ENCODE results near the gene RPS6KA2.

RPS6KA2 gene

DNA sequence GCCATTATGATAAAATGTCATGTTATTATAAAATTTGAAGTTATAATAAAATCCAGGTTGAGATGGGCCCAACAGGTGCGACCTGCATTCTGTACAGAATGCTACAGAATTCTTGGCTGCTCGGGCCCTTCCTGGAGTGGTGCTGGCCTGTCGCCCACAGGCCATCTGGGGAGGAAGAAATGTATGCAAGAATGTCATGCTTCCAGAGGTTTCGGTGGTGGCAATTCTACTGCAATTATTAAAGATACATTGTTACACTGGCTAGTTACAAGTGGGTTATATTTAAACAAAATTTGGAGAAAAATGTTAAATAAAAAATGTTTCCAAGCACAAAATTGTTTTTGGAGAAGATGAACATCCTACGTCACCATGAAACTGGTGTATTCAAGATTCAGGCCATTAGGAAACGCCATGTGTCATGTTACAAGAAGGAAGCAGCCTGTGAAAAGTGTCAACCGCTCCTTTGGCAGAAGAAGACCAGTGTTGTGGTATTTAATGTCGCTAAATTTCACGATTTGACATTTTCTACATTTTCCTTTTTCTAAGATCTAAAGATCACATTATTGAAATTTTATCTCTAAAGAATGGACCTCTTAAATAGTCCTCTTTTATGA is 47.7 kb downstream of the RPS6KA2 start:
- no peak overlapping the region for H3K27ac ChIP-seq (ENCODE audit: low read depth, low read length)
- H3K36me3 ChIP-seq (ENCODE audit: control insufficient read depth, insufficient read depth, low read length): no peaks in the 10 kb centered on the region
- H3K4me3 ChIP-seq (ENCODE audit: low read length): no peak overlapping the region
- peaks cover 3% of the 10 kb centered on the region for H3K4me1 ChIP-seq (ENCODE audit: control insufficient read depth, insufficient read depth, low read length)
- H3K27me3 ChIP-seq (ENCODE audit: control insufficient read depth, insufficient read depth, low read length): no peaks in the 10 kb centered on the region
- no peak overlapping the region for H3K9ac ChIP-seq (ENCODE audit: low read length)

DNA sequence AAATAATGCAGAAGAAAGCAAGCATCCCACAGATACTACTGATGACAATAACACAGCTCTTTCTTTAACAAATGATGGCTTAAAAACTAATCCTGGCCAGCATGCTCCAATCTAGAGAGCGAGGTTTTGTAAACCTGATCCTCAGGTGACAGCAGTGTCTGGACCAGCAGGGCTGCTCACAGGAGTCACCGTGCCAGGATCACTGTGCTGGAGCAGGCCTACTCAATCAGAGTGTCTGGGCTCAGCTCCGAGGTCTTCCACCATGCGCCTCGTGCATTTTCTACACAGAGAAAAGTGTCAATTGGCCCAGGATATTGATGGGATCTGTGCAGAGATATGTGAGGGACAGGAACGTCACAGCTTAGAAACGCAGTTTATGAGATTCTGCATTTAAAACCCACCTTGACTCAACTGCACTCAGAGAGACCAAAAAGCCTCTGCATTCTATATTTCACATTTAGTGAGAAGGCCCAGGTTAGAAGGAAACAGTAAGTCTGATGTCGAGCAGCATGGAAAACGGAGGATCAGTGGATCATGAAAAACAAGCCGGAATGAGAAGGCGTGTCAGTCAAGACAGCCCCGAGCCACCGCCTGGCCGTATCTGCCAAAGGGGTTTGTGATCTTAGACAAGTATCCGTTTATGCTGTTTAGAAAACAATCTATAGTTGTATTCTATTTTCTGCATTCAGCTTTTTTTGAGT is 48.4 kb downstream of the RPS6KA2 start:
- H3K27me3 ChIP-seq (ENCODE audit: control insufficient read depth, insufficient read depth, low read length): no peaks in the 10 kb centered on the region
- H3K27ac ChIP-seq (ENCODE audit: low read depth, low read length): no peak overlapping the region
- no peaks in the 10 kb centered on the region for H3K4me1 ChIP-seq (ENCODE audit: control insufficient read depth, insufficient read depth, low read length)
- H3K4me3 ChIP-seq (ENCODE audit: low read length): no peak overlapping the region
- no peak overlapping the region for H3K9ac ChIP-seq (ENCODE audit: low read length)
- no peaks in the 10 kb centered on the region for H3K36me3 ChIP-seq (ENCODE audit: control insufficient read depth, insufficient read depth, low read length)

DNA sequence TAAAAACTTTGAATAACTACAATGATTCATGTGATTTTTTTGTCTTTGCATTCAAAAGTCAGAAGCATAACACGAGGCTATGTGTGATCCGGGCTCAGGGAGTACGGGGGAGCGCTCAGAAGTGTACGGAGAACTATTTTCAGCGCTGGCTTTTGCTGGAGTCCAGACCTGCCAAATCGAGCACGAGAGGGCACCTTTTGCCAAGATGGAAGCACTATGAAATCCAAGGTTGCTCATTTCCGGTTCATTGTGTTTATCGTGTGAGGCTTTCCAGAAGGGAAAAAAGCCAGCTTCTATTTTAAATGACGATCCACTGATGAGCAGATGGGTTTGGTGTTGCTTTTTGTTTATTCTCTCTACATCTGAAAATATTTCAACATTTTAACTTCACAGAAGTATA is 51.8 kb downstream of the RPS6KA2 start:
- Histone ChIP-seq H3K36me3 (ENCODE audit: control insufficient read depth, insufficient read depth, low read length) (no peaks in the 10 kb centered on the region), H3K4me3 (ENCODE audit: low read length) (no peak overlapping the region), H3K9ac (ENCODE audit: low read length) (no peak overlapping the region), H3K4me1 (ENCODE audit: control insufficient read depth, insufficient read depth, low read length) (no peaks in the 10 kb centered on the region), H3K27me3 (ENCODE audit: control insufficient read depth, insufficient read depth, low read length) (no peaks in the 10 kb centered on the region), H3K27ac (ENCODE audit: low read depth, low read length) (peak overlapping the region; percentile 6)

DNA sequence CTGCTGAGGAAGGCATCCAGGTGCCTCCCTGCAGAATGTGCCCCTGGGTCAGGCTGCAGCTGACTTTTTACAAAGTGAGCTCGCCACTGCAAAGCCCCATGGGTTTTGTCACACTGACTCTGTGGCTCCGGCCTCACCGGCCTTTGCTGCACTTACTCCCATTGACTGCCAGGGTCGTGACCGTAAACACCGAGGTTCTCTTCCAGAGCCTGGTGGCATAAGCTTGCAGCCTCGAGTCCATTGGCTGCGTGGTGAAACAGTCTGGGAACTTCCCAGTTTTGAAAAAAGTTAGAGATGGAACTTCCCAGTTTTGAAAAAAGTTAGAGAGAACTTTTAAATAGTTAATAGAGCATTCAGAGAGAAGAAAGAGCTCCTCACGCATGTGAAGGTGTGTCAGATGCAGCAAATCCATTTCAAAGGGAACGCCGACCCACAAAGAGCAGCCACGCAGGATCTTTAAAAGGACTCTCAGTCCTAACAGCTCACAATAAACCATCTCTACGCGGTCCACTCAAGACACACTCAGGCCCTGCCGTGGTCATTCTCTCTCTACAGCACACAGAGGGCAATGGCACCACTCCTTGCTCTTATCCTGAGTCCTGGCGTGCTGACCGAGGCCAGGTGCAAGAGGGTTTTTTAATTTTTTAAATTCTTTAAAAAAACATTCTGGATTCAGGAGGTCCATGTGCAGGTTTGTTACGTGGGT is 53.4 kb downstream of the RPS6KA2 start:
- H3K9ac ChIP-seq (ENCODE audit: low read length): no peak overlapping the region
- no peak overlapping the region for H3K27ac ChIP-seq (ENCODE audit: low read depth, low read length)
- no peak overlapping the region for H3K4me3 ChIP-seq (ENCODE audit: low read length)
- H3K36me3 ChIP-seq (ENCODE audit: control insufficient read depth, insufficient read depth, low read length): no peaks in the 10 kb centered on the region
- H3K4me1 ChIP-seq (ENCODE audit: control insufficient read depth, insufficient read depth, low read length): no peaks in the 10 kb centered on the region
- no peaks in the 10 kb centered on the region for H3K27me3 ChIP-seq (ENCODE audit: control insufficient read depth, insufficient read depth, low read length)

DNA sequence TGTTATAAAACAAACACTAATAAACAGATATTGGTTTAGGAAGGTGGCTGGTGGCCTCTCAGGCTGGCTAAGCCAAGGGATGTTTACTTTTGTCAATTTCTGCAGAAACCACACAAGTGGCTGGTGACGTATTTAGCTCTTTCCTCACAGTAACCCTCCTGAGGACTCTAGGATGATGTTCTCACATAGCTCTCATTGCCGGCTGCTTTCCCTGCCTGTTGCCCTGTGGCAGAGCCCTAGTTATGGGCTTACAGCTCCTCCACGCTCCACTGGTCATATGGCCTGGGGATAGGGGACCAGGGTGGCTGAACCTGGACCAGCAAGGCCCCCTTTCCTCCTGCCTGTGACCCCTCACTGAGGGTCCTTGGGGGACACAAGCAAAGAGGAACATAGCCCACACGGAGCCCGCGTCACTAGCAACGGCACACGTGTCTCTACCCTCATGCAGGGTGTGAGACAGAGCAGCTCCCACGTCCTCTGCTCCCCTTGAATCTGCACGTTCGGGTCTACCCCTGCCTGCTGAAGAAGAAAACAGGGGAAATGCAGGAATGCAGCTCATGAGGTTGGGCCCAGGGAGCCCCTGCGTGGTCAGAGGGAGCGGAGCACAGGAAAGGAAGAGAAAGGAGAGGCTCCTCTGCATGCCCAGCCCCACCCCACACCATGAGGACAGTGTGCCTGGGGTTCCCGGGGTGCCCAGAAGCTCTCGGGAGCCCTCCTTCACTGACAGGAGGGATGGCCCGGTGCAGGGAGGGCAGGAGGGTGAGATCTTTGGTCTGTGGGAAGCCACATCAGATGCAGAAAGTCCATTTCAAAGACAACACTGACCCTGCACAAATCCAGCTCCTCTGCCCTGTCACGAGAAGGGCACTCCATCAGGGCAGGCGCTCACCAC is 54.4 kb downstream of the RPS6KA2 start:
- no peaks in the 10 kb centered on the region for H3K4me1 ChIP-seq (ENCODE audit: control insufficient read depth, insufficient read depth, low read length)
- no peak overlapping the region for H3K9ac ChIP-seq (ENCODE audit: low read length)
- no peaks in the 10 kb centered on the region for H3K27me3 ChIP-seq (ENCODE audit: control insufficient read depth, insufficient read depth, low read length)
- no peak overlapping the region for H3K4me3 ChIP-seq (ENCODE audit: low read length)
- no peaks in the 10 kb centered on the region for H3K36me3 ChIP-seq (ENCODE audit: control insufficient read depth, insufficient read depth, low read length)
- H3K27ac ChIP-seq (ENCODE audit: low read depth, low read length): no peak overlapping the region

DNA sequence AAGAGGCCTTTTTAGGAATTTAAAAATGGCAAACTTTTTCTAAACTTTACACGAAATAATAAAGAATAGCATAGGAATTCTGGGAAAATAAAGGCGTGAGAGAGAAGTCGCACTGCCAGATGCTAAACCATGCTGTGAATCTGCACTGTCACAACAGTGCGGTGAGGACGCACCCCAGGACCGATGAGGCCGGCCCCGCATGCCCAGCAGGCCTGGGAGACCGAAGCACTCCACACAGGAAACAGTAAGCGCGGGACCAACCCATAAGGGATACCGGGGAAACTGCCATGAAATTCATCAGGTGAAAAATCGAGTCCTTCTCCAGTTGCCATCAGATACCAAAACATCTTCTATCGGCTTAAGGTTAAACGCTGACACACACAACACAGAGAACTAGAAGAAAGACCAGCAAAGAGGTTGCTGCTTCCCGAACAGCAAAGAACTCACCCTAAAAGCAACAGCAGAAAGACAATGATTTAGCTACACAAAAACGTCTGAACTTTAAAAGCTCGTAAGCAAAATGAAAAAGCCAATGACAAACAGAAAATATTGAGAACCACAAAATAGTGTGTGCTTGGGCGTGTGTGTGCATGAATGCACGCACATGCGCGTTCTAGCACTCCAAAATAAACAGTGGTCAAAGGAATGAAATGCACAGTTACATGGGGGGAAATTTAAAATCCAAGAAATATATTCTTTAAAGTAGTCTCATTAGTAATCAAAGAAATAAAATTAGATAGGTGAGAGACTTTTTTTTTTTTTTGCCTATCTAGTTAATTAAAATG is 55.9 kb downstream of the RPS6KA2 start:
- no peak overlapping the region for H3K4me3 ChIP-seq (ENCODE audit: low read length)
- no peaks in the 10 kb centered on the region for H3K36me3 ChIP-seq (ENCODE audit: control insufficient read depth, insufficient read depth, low read length)
- H3K27me3 ChIP-seq (ENCODE audit: control insufficient read depth, insufficient read depth, low read length): no peaks in the 10 kb centered on the region
- no peak overlapping the region for H3K9ac ChIP-seq (ENCODE audit: low read length)
- no peak overlapping the region for H3K27ac ChIP-seq (ENCODE audit: low read depth, low read length)
- no peaks in the 10 kb centered on the region for H3K4me1 ChIP-seq (ENCODE audit: control insufficient read depth, insufficient read depth, low read length)

DNA sequence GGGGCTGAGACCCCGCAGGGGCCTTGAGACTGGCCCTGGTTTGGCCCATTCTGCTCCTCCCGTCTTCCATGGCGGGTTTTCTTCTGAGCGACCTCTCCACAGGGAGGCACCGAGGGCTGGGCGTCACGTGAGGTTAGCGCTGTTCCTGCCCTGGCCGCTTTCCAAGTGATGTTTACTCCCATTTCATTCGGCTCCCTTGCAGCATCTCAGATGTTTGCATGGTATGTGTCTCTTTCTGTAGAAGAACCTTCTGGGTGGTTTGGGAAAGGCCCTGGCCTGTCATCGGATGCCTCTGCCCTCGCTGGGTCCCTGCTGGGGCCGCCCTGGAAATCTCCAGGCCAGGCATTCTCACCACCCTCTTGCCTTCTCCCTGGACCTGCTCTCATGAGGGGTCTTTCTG is 57.8 kb downstream of the RPS6KA2 start:
- Histone ChIP-seq H3K27me3 (ENCODE audit: control insufficient read depth, insufficient read depth, low read length) (no peaks in the 10 kb centered on the region), H3K27ac (ENCODE audit: low read depth, low read length) (no peak overlapping the region), H3K4me1 (ENCODE audit: control insufficient read depth, insufficient read depth, low read length) (no peaks in the 10 kb centered on the region)

DNA sequence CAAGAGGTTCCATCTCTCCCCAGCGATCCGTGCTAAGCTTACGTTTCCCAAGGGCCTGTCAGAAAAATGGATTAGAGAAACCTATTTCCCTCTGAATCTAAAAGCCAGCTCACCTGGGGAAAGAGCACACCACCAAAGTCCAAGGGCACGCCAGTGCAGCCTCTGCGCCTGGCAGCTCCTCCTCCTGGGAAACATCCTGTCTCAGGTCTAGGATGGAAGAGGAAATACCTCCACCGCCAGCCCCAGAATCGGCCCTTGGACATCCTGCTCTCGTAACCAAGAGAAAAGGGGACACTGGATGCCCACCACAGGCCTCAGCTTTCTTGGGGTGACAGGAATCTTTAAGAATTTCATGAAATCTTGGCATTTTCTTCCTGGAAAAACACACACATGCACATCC is 59.2 kb downstream of the RPS6KA2 start:
- no peak overlapping the region for H3K4me3 ChIP-seq (ENCODE audit: low read length)
- no peaks in the 10 kb centered on the region for H3K27me3 ChIP-seq (ENCODE audit: control insufficient read depth, insufficient read depth, low read length)
- no peak overlapping the region for H3K27ac ChIP-seq (ENCODE audit: low read depth, low read length)
- no peaks in the 10 kb centered on the region for H3K36me3 ChIP-seq (ENCODE audit: control insufficient read depth, insufficient read depth, low read length)
- no peaks in the 10 kb centered on the region for H3K4me1 ChIP-seq (ENCODE audit: control insufficient read depth, insufficient read depth, low read length)
- H3K9ac ChIP-seq (ENCODE audit: low read length): no peak overlapping the region

More for the DNA sequence above, 57.8 kb downstream of the RPS6KA2 start:
- no peak overlapping the region for H3K9ac ChIP-seq (ENCODE audit: low read length)
- no peak overlapping the region for H3K4me3 ChIP-seq (ENCODE audit: low read length)
- H3K36me3 ChIP-seq (ENCODE audit: control insufficient read depth, insufficient read depth, low read length): no peaks in the 10 kb centered on the region

DNA sequence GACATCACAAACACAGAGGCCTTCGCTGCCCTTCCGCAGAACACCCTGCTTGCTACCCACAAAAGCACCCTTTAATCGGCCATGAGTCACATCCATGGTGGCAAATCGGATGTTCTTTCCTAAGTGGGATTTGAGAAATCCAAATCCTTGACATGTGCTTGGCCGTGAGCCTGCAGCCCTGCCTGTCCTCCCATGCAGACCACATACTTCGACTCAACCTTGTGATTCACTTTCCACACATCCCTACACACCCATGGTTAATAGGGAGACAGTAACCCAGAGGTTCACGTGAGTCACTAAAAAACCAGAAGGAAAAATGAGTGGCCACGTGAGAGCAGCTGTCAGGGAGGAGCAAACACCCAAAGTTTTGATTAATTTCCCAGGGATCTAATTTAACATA is 59.9 kb downstream of the RPS6KA2 start:
- no peak overlapping the region for H3K9ac ChIP-seq (ENCODE audit: low read length)
- H3K27ac ChIP-seq (ENCODE audit: low read depth, low read length): no peak overlapping the region
- H3K36me3 ChIP-seq (ENCODE audit: control insufficient read depth, insufficient read depth, low read length): no peaks in the 10 kb centered on the region
- peaks cover 2% of the 10 kb centered on the region for H3K4me1 ChIP-seq (ENCODE audit: control insufficient read depth, insufficient read depth, low read length)
- H3K27me3 ChIP-seq (ENCODE audit: control insufficient read depth, insufficient read depth, low read length): no peaks in the 10 kb centered on the region
- no peak overlapping the region for H3K4me3 ChIP-seq (ENCODE audit: low read length)

DNA sequence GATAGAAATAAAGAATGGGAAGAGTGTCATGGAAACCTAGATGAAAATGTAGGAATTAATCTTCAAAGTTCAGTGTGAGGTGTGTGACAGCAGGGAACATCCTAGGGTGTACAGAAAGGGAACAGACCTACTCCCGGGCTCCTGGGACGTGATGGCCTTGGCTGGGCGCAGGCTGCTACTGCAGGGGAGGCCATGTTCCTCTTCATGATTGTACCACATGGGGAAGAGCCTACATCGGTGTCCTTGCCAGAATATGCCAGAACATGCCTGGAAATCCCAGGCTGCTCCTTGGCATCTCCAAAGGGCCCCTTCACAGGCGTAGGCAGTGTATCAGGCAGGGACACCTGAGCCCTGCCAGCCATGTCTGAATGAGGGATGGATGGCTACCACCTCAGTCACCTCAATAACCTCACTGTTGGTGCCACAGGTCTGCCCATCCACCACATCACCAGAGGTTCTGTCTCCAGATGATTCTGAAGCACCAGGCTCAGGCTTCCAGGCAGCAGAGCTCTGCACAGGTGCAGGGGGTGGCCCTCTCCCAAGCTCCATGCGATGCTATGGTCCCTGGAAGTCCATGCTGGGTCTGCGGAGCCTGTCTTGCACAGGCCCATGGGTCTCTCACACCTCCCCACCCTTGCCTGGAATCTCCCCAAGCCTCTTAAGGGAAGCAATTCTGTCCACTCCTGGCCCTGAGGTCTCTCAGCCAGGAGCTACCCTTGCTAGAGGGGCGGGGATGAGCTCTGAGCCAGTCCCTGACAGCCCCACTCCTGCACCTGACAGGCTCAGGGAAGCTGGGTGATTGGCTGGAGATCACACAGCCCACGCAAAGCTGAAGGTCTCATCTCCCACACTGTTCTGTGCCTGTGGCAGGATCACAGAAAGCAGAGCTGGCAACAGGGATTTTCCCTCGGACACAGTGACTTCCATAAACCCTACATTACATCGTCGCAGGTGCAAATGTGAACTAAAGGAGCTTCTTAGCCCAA is 60.7 kb downstream of the RPS6KA2 start:
- Histone ChIP-seq H3K36me3 (ENCODE audit: control insufficient read depth, insufficient read depth, low read length) (no peaks in the 10 kb centered on the region), H3K27ac (ENCODE audit: low read depth, low read length) (no peak overlapping the region), H3K27me3 (ENCODE audit: control insufficient read depth, insufficient read depth, low read length) (no peaks in the 10 kb centered on the region), H3K9ac (ENCODE audit: low read length) (no peak overlapping the region), H3K4me1 (ENCODE audit: control insufficient read depth, insufficient read depth, low read length) (peaks cover 9% of the 10 kb centered on the region), H3K4me3 (ENCODE audit: low read length) (no peak overlapping the region)
